CD4-positive, alpha-beta T cell treated with Interleukin-10 for 1 hour (primary cell): ENCODE measurements around the gene ZNF789.
A peak's percentile ranks its signal among the peaks of the same experiment; 100 is the strongest.

Experiments used
- DNase-seq: peaks from one replicate; pipeline ENCODE4 v3.0.0-alpha.2; 2020

ZNF789 gene

DNA sequence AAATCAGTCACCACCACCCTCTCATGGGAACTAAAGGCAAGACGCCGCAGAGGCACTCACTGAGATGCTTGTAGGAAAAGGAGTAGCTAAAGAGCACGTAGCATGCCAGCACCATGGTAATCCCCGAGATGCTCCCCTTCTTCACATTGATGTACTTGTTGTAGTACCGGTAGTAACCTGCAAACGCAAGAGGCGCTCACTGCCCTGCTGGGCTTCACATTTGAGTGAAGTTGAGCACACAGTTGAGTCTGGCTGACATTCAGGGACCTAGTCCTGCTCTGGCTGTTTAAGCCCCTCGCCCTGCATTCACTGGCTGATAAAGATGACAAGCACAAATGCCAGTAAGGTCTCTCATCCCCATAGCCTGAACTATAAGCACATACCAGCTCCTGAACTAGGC is 13.6 kb upstream of the ZNF789 start:
- peak; percentile 30 for DNase-seq

DNA sequence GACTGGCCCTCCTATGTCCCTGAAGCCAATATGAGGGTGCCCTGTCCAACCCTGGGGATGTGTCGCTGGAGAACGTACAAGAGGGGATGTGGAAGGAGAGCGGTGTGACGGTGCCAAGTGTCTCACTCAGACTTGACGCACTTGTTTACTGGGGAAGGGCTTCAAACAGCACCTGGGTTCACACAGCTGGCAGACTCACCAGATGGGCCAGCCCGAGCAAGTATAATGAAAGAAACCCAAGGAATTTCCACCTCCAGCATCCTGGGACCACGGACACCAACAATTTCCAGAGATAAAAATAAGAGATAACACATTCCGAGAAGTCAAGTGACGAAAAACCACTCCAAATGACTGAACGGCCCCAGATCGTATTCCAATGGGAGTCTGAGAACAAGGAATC is 12.0 kb upstream of the ZNF789 start:
- no peak for DNase-seq

DNA sequence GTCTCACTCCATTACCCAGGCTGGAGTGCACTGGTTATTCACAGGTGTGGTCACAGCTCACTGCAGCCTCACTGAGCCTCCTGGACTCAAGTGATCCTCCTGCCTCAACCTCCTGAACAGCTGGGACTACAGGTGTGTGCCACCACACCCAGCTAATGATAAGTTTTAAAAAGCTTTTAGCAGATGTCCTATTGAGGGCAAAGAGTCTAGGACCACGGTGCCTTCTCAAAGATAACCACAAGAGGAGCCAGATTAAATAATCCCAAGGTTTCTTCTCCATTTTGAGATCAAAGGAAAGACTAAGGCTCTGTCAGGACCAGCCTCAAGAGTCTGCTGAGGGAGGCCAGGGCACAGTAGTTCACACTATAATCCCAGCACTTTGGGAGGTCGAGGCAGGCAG is 11.5 kb upstream of the ZNF789 start:
- DNase-seq: no peak

DNA sequence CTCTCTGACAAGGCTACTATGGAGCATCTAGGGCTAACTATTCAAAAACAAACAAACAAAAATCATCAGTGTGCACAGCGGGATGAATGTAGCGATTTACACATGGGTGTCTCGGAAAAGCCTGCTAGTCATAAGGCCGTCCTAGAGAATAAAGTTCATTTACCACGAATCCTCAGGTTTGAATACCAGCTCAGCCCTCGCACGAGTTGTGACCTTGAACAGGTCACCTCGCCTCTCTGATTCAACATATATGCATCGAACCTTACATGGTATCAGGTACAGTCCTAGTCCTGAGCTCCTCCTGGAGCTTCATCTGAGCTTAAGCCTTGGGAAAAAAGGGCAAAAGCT is 7.3 kb upstream of the ZNF789 start:
- DNase-seq: no peak

DNA sequence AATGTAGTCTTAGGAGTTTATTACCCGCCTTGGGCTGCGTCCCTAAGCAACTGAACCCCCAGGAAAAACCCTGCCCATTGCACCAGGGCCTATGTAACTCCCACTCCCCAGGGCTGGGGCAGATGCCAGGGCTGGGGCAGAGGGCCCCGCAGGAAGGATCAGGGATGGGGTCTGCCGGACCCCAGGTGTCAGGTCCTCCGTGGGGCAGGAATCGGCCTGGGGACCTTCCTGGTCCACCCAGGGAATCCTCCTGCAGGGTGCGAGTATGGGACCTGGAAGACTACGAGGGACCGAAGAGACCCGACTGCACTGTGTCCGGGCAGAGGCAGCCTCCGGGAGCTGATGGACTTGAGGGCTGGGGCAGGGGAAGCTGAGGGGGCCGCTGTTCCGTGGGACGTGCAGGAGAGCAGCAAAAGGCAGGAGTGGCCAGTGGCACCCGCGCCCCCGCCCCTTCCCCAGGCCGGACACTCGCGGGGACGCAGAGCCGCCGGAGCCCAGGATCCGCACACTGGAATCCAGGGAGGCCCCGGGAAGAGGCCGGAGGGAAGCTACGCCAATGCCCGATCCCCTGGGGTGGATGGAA is 4.3 kb upstream of the ZNF789 start:
- DNase-seq: no peak

DNA sequence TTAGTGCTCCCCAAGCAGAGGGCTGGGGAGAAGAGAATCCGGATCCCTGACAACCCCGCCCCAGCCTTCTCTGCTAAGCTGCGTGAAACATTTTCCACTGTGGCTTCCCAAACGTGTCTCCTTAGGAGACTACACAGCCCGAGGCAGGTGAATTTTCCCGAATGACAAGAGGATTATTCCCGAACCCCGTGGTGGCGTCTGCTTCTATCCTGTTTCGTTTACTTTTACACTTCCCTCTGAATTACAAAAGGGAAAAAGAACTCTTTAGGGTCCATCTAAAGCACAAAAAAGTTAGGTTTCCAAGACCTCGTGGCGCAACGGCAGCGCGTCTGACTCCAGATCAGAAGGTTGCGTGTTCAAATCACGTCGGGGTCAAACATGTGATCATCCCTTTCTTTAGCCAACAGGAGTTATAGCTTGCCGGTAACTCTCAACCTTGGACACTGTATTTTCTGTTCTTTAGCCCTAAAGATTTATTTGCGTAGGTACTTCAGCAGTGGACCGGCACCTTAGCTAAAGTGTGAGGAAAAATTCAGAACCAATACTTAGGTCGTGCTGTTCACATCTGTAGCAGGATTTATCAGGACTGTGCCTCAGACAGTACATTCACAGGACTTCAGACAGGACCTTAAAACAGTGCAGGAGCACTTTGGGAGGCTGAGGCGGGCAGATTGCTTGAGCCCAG is 3.2 kb upstream of the ZNF789 start:
- no peak for DNase-seq

DNA sequence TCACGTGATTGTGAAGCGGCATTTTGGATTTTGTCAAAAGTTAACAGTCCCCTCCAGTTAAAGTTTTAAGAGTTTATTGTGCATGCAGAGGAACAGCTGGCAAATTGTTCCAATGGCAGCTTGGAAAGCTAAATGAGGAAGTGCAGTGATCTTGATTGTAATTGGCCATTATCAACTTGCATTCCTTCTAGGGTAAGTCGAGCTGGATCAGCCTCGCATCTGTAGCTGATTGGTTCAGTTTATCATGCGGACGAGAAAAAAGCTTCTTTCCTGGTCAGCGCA is 566 bp downstream of the ZNF789 start:
- peak; percentile 40 for DNase-seq

DNA sequence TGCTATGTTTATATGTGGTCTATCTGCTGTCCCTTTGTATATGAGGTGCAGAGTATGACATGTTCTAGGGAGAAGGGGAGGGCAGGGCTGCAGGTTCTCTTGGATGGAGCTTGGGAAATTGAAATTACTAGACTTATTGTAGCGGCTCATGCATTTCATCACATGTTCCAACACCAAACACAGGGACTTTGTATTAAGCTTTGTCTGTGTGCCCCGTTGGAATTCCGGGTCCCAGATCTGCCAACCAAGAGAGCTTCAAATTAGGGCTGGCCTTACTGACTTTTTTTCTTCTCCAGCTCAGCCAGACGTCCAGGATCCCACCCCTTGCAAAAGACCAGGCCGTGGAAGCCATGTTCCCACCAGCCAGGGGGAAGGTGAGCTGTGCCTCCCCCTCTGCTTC is 3.4 kb downstream of the ZNF789 start:
- DNase-seq: no peak

DNA sequence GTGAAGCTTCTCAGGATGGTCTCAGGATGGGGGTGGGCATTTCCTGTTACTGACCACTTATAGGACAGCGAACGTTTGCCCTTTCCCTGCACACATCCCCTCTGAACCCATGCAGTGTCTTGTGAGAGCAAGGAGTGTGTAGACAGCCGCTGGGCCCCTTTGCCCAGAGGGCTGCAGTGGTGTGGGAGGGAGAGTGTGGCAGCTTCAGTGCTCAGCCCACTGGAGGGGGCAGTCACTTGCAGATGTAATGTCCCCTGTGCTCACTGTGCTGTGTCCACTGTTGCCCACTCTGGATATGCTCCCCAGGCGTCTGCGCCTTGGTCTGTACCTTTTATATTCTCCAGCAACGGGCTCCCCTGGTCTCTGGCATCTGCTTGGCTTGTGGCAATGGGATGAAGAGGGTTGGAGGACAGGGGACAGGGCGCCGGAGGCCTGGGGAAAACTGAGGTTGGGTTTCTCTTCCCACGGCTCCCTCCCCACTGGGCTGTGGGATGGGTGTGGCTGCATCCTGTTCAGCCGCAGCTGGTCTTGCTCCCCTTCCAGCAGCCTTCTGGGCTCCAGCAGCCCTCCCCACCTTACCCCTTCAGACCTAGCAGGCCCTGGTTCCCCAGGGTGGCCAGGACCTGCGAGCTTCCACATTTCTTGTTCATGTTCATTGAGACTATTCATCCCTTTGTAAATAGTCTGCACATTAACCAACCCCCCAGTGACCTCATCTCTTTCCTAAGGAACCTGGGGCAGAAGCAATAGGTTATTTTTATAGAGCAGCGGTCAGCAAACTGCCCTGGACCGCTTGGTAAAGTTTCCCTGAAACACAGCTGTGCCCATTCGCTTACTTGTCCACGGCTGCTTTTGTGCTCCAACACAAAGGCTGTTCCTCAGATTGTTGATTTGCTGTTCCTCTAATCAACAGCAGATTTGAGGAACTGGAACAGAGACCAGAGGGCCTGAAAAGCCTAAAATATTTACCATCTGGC is 6.1 kb downstream of the ZNF789 start:
- no peak for DNase-seq

DNA sequence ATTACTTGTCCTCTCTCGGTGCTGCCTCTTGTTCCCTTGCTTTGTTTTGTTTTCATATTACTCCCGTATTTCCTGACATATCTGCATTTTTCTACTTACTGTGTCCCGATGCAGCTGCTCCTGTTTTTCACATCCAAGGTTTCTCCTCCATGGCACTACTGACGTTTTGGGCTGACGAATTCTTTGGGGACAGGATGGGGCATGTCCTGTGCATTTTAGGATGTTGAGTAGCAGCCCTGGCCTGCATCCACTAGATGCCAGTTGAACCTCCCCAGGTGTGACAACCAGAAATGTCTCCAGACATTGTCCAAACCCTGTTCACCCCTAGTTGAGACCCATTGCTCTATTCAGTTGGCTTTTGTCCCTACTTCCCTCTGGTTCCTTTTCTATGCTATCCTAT is 12.4 kb downstream of the ZNF789 start:
- DNase-seq: no peak

DNA sequence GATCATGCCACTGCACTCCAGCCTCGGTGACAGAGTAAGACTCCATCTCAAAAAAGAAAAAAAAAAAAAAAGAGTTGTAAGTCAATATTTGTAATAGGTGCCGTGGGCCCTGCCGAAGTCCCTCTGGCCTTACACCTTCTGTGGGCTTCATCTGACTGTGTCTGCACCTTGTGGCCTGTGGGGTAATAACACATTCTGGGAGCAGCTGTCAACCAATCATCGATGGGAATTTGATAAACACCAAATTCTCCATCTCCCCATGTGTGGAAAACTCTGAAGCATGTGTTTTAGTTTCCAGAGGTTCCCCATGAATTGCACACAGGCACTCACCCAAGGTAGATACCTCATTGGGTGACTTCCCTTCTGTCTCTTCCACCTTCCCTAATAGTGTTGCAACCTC is 16.5 kb downstream of the ZNF789 start:
- no peak for DNase-seq

DNA sequence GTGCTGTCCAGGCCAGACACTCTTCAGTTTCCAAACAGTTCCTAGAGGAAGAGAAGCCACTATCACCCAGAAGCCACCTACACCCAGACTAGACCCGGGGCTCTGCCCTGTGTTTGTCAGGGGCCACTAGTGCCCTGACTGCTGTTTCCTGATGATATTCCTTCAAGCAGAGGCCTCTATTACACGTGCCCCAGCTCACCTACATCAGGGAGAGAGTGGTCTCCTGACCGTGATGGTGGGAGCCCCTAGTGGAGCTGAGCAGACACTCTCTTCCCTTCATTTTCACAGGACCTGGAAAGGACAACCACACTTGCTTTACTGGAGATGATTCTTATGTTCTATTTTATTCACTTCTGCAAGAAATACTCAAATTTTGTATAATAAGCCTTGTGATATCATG is 18.2 kb downstream of the ZNF789 start:
- DNase-seq: no peak

DNA sequence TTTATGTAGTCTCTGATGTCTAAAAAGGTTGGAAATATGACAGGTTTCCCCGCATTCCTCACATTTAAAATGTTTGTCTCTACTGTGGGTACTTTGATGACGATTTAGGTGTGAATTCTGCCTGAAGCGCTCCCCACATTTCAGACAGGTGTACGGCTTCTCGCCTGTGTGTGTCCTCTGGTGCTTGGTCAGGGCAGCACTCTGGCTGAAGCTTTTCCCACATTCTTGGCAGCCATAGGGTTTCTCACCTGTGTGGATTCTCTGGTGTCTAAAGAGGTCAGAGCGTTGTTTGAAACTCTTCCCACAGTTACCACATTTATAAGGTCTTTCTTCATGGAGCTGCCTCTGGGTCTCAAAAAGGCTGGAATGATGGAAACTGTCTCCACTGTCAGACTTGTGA is 21.1 kb downstream of the ZNF789 start:
- DNase-seq: no peak

DNA sequence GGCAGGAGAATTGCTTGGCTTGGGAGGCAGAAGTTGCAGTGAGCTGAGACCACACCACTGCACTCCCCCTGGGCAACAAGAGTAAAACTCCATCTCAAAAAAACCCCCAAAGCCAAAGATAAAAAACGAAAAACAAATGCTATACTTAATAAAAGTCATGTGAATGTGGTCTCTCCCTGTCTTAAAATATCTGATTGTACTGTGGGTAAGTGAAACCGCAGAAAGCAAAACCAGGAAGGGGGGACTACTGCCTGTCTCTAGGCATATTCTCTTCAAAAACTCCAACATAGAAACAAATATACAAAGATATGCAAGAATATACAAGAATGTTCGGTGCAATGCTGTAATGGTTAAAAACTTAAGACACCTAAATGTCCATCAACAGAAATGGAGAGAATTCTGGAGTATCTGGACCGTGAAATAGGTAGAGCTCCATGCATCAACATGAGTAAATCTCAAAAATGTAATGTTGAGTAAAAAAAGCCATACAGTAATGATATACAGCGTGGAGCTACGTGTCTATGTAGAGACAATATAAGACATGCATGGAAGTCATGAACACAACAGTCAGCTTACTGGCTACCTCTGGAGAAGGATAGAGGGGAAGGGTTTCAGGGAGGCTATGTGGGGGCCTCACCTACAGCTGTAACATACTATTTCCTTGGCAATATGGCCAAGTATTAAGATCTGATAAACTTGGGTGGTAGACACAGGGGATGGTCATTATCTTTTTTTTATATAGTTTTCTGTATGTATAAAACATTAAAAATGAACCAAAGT is 25.3 kb downstream of the ZNF789 start:
- peak; percentile 29 for DNase-seq

DNA sequence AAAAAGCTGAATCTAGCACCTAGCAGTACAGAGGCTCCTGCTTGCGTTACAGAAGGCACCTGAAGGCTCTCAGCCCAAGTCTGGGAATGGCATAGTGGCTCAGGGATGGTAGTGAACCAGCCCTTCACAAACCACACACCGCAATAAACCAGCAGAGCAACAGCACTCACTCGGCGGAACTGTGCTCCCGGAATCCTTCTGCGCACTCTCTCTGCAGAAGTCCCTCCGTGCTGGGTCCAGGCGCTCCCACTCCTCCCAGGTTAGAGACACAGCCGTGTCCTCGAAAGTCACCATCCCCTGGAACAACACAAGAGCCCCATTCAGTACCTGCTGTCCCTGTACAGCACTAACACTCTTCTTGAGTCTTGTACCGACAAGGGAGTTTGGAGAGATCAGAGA is 25.9 kb downstream of the ZNF789 start:
- no peak for DNase-seq

DNA sequence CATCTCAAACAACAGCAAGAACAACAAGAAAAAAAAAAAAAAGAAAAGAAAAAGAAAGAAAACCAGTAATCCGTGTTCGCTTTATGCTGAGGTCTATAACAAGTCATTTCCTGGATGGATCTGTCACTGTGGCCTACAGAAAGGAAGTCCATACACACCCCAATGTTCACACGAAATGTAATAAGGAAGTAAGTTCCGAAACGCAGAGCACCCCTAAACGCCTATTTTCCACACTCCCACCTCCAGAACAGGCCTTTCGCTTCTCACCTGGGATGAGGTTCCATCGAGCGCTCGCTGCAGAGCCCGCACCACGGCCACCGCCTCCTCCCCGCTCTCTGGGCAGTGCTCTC is 26.7 kb downstream of the ZNF789 start:
- DNase-seq: peak; percentile 59

DNA sequence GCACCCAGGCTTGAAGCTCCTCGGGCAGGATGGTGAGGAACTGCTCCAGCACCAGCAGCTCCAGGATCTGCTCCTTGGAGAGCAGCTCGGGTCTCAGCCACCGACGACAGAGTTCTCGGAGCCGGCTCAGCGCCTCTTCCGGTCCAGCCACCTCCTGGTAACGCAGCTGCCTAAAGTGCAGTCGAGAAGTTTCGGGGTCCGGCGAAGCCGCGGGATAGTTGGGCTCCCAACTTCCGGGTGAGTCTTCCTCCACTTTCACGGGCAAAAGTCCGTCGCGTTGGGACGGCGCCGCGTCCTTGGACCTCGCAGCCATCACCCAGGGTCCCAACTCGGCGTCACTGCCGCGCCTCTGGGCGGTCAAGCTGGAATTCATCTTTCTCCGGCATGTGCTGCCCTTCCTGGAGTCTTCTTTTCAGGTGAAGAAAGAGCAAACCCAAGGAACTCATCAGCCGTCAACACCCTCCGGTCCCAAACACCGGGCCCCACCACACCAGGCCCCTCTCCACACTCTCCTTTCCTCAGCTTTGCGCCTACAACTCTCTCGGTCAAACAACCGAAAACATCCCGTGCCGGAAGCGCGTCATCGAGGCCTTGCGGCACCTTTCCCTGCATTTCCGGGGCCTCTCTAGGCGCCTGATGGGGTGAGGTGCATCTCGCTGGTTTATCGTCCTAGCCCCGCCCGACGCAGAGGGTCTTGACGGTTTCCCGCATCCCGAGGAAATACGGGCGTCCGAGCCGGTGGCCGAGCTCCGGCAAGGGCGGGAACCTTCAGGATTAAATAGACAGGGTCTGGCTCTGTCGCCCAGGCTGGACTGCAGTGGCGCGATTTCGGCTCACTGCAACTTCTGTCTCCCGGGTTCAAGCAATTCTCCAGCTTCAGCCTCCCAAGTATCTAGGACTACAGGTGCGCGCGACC is 27.3 kb downstream of the ZNF789 start, which contains the start of gene ZNF394:
Gene ZNF394 (minus strand): TSS at position 561 of the 916 bp plus-strand sequence. CDS start 188 bp downstream, at position 373.
- DNase-seq: peak; percentile 92

DNA sequence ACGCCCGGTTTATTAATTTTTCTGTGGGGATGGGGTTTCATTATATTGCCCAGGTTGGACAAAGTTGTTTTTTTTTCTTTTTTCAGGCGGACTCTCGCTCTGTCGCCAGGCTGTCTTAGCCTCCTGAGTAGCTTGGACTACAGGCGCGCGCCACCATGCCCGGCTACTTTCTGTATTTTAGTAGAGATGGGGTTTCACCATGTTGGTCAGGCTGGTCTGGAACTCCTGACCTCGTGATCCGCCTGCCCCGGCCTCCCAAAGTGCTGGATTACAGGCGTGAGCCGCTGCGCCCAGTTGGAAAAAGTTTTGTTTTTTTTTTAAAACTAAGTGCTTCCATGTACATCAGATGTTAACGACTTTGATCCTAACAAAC is 27.9 kb downstream of the ZNF789 start:
- no peak for DNase-seq

DNA sequence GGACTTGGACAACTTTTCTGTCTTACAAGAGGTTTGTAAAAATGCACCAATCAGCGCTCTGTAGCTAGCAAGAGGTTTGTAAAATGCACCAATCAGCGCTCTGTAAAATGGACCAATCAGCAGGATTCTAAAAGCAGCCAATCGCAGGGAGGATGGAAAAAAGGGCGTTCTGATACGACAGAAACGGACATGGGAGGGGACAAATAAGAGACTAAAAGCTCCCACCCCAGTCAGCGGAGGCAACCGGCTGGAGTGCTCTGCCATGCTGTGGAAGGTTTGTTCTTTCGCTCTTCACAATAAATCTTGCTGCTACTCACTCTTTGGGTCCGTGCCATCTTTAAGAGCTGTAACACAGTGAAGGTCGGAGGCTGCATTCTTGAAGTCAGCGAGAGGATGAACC is 28.5 kb downstream of the ZNF789 start:
- DNase-seq: peak; percentile 24

DNA sequence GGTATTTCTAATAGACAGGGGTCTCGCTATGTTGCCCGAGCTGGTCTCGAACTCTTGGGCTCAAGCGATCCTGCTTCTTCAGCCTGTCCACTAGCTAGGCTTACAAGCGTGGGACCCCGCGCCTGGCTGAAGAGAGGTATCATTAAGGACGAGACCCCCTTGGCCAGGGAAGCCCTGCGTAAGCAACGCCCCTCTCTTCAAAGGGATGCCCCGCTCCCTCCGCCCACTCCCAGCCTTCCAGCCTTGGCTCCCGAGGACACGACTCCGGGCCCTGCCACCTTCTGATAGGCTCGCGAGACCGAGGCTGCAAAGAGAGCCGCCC is 31.6 kb downstream of the ZNF789 start:
- no peak for DNase-seq

DNA sequence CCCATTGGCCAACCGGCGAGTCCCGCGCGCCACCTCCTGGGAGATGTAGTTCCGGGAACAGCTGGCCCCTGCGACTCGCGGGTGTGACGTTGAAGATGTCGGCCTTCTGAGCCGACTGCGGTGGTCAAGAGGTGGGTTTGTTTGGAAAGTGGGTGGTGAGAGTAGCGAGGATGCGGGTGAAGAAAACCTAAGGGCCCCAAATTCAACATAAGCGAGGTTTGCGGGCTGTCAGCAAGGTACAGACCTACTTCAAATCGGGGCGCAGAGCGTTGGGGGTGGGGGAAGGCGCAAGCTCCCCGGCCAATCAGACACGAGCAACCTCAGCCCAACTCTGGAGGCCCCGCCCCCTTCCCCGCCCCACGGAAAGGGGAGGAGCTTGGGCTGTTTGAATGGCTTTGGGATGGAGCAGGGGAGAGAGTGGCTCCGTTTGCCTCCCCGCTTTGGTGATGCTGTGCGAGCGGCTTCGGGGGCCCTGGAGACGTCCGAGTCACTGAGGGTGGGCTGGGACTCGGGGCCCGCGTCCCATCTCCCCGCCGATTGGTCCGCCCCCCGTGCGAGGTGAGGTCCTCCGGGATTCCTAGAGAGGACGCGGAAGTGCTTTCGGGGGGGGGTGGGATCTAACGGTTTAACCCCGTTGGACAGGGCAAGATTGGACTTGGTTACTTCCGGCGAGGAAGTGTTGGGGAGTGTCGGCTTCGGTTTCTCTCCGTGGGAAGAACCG is 32.1 kb downstream of the ZNF789 start, which contains the start of gene ZKSCAN5:
Gene ZKSCAN5 (plus strand): TSS at position 60 of the 721 bp plus-strand sequence. CDS start 1,383 bp downstream, outside the sequence.
- peak; percentile 97 for DNase-seq

DNA sequence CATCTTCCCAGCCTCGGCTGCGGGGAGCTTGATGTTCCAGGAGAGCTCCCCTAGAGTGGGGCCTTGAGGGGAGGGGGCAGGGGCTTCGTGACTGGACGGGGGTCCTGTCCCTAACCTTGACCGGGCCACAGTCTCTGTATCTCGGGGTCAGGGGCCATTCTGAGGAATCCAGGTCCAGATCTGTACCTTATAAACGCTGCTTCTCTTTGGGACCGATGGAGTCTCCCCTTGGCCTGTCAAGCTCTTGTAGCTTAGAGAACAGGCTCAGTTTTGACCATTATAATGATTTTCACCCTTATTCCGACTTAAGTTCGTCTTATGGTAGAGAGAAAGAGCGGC is 32.6 kb downstream of the ZNF789 start:
- no peak for DNase-seq
